Measurements from ENCODE around the gene DBF4B.

The DBF4B gene

GRCh38 chr17:44769230-44769629 is 60.8 kb downstream of the DBF4B start:
- TF ChIP-seq CTCF (IDR thresholded peaks at IDR 0.05; ENCODE audit: low read depth, low read length, missing control alignments) = no peak
- no peak for DNase-seq (ENCODE audit: low read depth)

GRCh38 chr17:44769647-44770084 is 61.2 kb downstream of the DBF4B start:
- no peak for TF ChIP-seq CTCF (IDR thresholded peaks at IDR 0.05; ENCODE audit: low read depth, low read length, missing control alignments)
- no peak overlapping the region for H3K4me3 ChIP-seq (ENCODE audit: low read depth, low read length)
- DNase-seq (ENCODE audit: low read depth) = no peak

More at GRCh38 chr17:44769230-44769629, 60.8 kb downstream of the DBF4B start:
- no peak overlapping the region for H3K4me3 ChIP-seq (ENCODE audit: low read depth, low read length)

- DNase-seq (ENCODE audit: low read depth) = no peak
- no peak for TF ChIP-seq CTCF (IDR thresholded peaks at IDR 0.05; ENCODE audit: low read depth, low read length, missing control alignments)
- no peak overlapping the region for H3K4me3 ChIP-seq (ENCODE audit: low read depth, low read length)
Measured at GRCh38 chr17:44770166-44770925, 61.9 kb downstream of the DBF4B start.

- TF ChIP-seq CTCF (IDR thresholded peaks at IDR 0.05; ENCODE audit: low read depth, low read length, missing control alignments) = no peak
- no peak for DNase-seq (ENCODE audit: low read depth)
- H3K4me3 ChIP-seq (ENCODE audit: low read depth, low read length) = no peak overlapping the region
Measured at GRCh38 chr17:44772308-44773045, 64.0 kb downstream of the DBF4B start.

GRCh38 chr17:44773140-44773539 is 64.7 kb downstream of the DBF4B start:
- DNase-seq (ENCODE audit: low read depth) = no peak
- no peak for TF ChIP-seq CTCF (IDR thresholded peaks at IDR 0.05; ENCODE audit: low read depth, low read length, missing control alignments)
- no peak overlapping the region for H3K4me3 ChIP-seq (ENCODE audit: low read depth, low read length)

- H3K4me3 ChIP-seq (ENCODE audit: low read depth, low read length) = peak overlapping the region; percentile 58
- TF ChIP-seq CTCF (IDR thresholded peaks at IDR 0.05; ENCODE audit: low read depth, low read length, missing control alignments) = peak; percentile 100
- no peak for DNase-seq (ENCODE audit: low read depth)
Measured at GRCh38 chr17:44774271-44775135, 66.0 kb downstream of the DBF4B start.
